GM12864 (cell line): Measurements from ENCODE around the gene MAN1C1.

Experiments
- DNase-seq: peaks from one replicate; pipeline ENCODE4 v3.0.0-alpha.2; 2011; ENCODE audit warnings: low read depth
- H3K4me3 ChIP-seq: 2 replicates; pipeline ENCODE4 v1.5.1; 2011; ENCODE audit warnings: mild to moderate bottlenecking, low read depth, low read length, control low read depth
- CTCF ChIP-seq: IDR thresholded peaks from 2 replicates; pipeline ENCODE4 v1.5.1; 2011; ENCODE audit warnings: low read depth, mild to moderate bottlenecking, moderate library complexity, low read length, control low read depth, inconsistent platforms; ENCODE audit errors: missing control alignments

Gene MAN1C1

GRCh38 chr1:25651036-25651640 is 34.5 kb downstream of the MAN1C1 start:
- no peak for DNase-seq
- no peak for TF ChIP-seq CTCF
- no peak overlapping the region for H3K4me3 ChIP-seq

- TF ChIP-seq CTCF, result no peak
- no peak overlapping the region for H3K4me3 ChIP-seq
- no peak for DNase-seq
These were observed 35.5 kb downstream of the MAN1C1 start for GRCh38 chr1:25651824-25652741.

- DNase-seq, result no peak
- no peak for TF ChIP-seq CTCF
- H3K4me3 ChIP-seq, result no peak overlapping the region
These were observed 37.0 kb downstream of the MAN1C1 start for GRCh38 chr1:25653558-25653957.

GRCh38 chr1:25654109-25654660 is 37.6 kb downstream of the MAN1C1 start:
- no peak for DNase-seq
- TF ChIP-seq CTCF, result no peak
- H3K4me3 ChIP-seq, result no peak overlapping the region

GRCh38 chr1:25657121-25657882 is 40.7 kb downstream of the MAN1C1 start:
- no peak for TF ChIP-seq CTCF

GRCh38 chr1:25657883-25658760 is 41.5 kb downstream of the MAN1C1 start:
- no peak overlapping the region for H3K4me3 ChIP-seq
- no peak for TF ChIP-seq CTCF

More at GRCh38 chr1:25657121-25657882, 40.7 kb downstream of the MAN1C1 start:
- no peak overlapping the region for H3K4me3 ChIP-seq
- DNase-seq, result no peak

More at GRCh38 chr1:25657883-25658760, 41.5 kb downstream of the MAN1C1 start:
- DNase-seq, result no peak
